Measurements from ENCODE around the gene KCNJ5. TPM values are rescaled to one million over a fixed set of nuclear protein-coding genes. Genes with fewer than 3 reads are reported as not detected.

The KCNJ5 gene
- total RNA-seq, 1 experiment from 2014 or later: 0.14 TPM

DNA sequence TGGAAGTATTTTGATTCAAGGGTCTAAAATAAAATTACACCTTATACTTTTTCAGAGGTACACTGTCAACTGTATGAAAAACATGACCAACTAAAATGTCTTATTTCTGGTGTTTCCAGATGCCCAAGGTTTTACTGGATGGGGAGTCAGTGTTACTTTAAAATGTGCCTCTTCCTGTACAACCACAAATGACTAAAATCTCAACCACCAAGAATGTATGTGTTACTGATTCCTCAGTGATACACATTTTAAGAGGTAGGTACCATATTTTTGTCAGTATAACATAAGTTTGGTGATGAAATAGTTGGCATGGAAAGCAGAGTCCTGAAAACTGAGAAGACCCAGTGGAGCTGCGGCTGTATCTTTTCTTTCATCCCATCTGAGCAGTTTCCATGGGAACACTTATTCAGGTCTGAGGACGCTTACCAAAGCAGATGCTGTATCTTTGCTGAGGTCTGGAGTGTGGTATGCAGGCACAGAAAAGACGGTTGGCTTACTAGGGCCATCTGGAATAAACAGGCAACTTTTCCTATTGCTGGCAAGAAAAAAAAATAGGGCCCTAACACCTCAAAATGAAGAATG lies 72.7 kb downstream of the KCNJ5 start:
- DNase-seq (ENCODE audit: low read depth): no peak
- in situ Hi-C loops (cut with HindIII; ENCODE audit: low pct_unique_long_range_greater_than_20kb, low sequenced_read_pairs): no loop called here

DNA sequence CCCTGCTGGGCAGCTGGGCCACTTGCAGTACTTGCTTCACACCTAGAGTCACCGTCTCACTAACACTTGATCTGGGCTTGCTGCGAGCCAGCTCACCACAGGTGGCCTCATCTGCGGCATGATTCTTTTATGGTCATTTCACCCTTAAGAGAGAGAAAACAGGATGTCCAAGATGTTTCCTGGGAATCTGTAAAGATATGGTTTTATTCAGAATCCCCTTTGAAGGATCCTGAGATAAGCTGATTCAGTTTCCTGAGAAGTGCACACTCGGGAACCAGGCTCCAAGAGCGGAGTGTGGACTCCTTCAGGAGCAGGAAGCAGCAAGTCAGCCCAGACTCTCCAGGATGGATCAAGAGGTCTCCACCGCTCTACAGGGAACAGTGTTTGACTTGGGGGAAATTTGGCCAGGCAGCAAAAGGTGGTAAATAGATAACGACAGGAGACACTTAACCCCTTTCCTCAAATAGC lies 73.3 kb downstream of the KCNJ5 start:
- no peak for DNase-seq (ENCODE audit: low read depth)
- in situ Hi-C loops (cut with HindIII; ENCODE audit: low pct_unique_long_range_greater_than_20kb, low sequenced_read_pairs): no loop called here

DNA sequence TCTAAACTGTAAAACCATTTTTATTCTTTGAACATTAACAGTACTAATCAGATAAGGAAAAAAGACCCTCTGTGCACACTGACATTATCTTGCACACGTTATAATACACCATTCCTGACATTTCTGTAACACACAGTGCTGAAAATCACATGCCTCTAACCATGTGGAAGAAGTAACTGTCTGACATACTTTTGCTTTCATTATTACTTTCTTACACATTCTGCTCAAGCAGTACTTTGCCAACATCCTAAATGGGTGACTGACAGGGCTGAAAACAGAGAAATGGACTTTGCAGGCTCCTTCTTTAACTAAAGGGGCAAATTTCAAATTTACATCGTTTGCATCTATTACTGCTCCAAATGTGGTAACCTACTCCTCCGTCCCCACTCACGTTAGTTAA lies 74.3 kb downstream of the KCNJ5 start:
- in situ Hi-C loops (cut with HindIII; ENCODE audit: low pct_unique_long_range_greater_than_20kb, low sequenced_read_pairs): no loop called here
- DNase-seq (ENCODE audit: low read depth): no peak

DNA sequence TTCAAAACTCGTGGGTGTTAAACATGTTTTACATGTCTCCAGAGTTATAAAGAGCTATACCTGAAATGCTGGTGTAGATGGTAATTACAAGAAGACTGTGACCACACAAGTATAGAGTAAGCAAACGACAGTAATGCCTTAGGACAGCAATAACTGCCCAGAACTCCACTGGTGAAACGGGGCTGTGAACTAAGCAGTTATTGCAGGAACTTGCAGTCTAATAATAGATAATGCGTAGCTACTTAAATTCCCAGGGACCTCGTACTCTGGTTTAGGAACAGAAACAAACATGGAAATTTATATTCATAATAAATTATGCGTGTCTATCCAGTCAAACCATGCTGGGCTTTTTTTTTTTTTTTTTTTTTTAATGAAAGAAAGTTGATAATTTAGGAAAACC lies 76.4 kb downstream of the KCNJ5 start:
- no peak for DNase-seq (ENCODE audit: low read depth)
- in situ Hi-C loops (cut with HindIII; ENCODE audit: low pct_unique_long_range_greater_than_20kb, low sequenced_read_pairs): no loop called here

DNA sequence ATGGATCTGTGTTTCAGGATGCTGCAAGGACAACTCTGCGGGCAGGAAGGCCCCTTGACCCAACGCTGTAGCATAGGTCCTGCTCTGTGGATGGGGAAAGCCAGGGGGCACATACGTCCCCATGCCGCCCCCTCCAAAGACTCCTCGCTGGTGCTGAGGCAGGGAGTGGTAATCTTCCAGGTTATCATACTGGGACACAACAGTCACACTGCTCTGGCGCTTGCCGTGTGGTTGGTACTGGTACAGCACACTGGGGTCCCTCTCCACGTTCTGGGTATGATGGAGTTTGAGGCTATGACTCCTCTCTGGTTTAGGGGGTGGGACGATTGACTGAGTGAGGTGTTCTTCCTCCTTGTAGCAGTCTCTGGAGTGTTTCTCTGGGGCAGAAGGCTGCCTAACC lies 77.8 kb downstream of the KCNJ5 start:
- in situ Hi-C loops (cut with HindIII; ENCODE audit: low pct_unique_long_range_greater_than_20kb, low sequenced_read_pairs): no loop called here
- DNase-seq (ENCODE audit: low read depth): no peak

Other genes starting within 250 kb of the KCNJ5 start
- not detected in 2 replicates for gene FLI1, start 197.3 kb upstream of the KCNJ5 start, total RNA-seq (2014; rRNA removed; shearing (Covaris generic); ENCODE audit: low replicate concordance)
- 0.10 TPM in 1 of 2 replicates, not detected in the other for gene KCNJ1, start 24.1 kb upstream of the KCNJ5 start, total RNA-seq (2014; rRNA removed; shearing (Covaris generic); ENCODE audit: low replicate concordance)
- not detected in 2 replicates for gene TP53AIP1, start 51.5 kb downstream of the KCNJ5 start, total RNA-seq (2014; rRNA removed; shearing (Covaris generic); ENCODE audit: low replicate concordance)